Left renal cortex interstitium (tissue), 4 donors: ENCODE measurements around the gene LSM7. TPM values are rescaled to one million over a fixed set of nuclear protein-coding genes. Genes with fewer than 3 reads are reported as not detected.
A peak's percentile ranks its signal among the peaks of the same experiment; 100 is the strongest.

Experiments used
- DNase-seq, 4 donors: peaks; one replicate each; pipeline ENCODE4 v3.0.0-alpha.2; 2013; ENCODE audit warnings: low read depth in 4 of 4, low spot score in 2 of 4, missing footprints in 1 of 4
- polyA plus RNA-seq, 4 donors: library from polyadenylated mRNA; unstranded; fragments of 120-200 nt; gene quantifications; one replicate each; pipeline ENCODE4 v1.2.1, GENCODE V29; 2013; ENCODE audit not compliant: insufficient read length in 4 of 4

Gene LSM7
- 100 to 1,000 TPM in 3 of 4 donors, 10 to 100 TPM in 1; 75.3 to 125 (median 114) TPM for polyA plus RNA-seq

- peak in 3 of 4 donors; percentile 77 to 88 (median 80) for DNase-seq
These were observed at the start of gene LSM7, which contains the start of gene SPPL2B for GRCh38 chr19:2328401-2329148. Gene LSM7 (minus strand): TSS chr19:2328586. CDS start chr19:2328566, 20 bp downstream. Gene SPPL2B (plus strand): TSS chr19:2328684. CDS start chr19:2328710, 26 bp downstream.

DNA sequence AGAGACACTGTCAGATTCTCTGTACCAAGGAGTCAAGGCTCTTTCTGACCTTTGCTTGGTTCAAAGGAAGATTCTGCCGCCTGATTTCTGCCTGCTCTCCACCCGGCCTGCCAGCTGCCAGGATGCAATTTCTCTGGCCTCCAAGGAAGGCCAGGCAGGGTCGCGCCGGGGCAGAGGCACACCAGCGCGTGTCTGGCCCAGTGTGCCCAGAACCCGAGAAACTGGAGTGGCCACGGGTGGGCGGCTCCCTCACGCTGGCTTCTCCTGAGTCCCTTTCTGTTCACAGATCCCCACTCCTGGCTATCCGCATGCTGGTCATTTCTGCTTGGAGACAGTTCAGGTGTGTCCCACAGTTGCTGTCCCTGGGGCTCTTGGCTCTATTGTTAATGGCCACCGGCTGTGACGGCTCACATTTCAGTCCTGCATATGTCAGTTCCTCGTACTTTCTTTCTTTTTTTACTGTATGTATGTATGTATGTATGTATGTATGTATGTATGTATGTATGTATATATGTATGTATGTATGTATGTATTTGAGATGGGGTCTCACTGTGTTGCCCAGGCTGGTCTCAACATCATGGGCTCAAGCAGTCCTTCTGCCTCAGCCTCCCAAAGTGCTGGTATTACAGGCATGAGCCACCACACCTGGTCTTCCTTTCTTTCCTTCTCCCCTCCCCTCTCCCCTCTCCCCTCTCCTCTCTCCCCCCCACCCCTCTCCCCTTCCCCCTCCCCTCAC, 48.6 kb upstream of the LSM7 start:
- no peak for DNase-seq

GRCh38 chr19:2375353-2376121, 47.2 kb upstream of the LSM7 start:
- no peak for DNase-seq

DNA sequence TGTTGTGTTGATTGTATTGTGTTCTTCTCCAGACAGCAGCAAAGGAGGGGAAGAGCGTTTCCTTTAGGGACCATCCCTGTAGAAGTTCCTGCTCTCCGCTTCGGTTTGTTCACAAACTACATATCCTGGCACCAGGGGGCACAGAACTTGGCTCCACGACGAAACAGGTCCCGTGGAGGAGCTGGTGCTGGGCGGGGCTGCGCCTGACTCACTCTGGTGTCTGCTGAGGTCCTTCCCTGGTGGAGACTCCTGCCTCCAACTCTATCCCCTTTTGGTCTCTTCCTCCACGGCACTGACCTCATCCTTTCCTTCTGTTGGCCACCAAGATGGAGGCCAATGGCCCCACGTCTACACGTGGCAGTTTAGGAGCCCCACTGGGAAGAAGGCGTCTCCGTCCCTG, 46.4 kb upstream of the LSM7 start:
- DNase-seq: no peak

- DNase-seq: no peak
These were observed 43.8 kb upstream of the LSM7 start for GRCh38 chr19:2372076-2372612.

- DNase-seq: no peak
These were observed 43.3 kb upstream of the LSM7 start for GRCh38 chr19:2371656-2372055.

GRCh38 chr19:2365201-2365970, 37.0 kb upstream of the LSM7 start:
- peak in 1 of 4 donors; percentile 55 for DNase-seq

- DNase-seq: no peak
These were observed 35.0 kb upstream of the LSM7 start for GRCh38 chr19:2363419-2363818.

DNA sequence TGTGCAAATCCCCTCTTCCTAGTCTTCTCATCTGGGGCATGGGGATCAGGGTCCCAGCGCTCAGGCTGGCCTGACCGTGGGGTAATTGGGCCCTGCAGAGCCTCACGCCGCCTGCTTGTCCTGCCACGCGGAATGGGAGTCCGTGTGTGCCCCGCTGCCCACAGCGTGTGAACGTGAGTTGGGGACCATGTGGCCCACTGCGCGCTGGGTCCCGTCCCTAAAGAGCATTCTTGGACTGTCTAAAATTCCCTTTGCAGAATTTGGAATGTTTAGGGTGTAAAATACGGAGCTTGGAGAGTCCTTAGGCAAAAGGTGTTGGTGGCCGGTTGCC, 34.5 kb upstream of the LSM7 start:
- no peak for DNase-seq

- no peak for DNase-seq
These were observed 33.9 kb upstream of the LSM7 start for GRCh38 chr19:2362046-2362969.

- DNase-seq: no peak
These were observed 33.1 kb upstream of the LSM7 start for GRCh38 chr19:2361246-2362045.

DNA sequence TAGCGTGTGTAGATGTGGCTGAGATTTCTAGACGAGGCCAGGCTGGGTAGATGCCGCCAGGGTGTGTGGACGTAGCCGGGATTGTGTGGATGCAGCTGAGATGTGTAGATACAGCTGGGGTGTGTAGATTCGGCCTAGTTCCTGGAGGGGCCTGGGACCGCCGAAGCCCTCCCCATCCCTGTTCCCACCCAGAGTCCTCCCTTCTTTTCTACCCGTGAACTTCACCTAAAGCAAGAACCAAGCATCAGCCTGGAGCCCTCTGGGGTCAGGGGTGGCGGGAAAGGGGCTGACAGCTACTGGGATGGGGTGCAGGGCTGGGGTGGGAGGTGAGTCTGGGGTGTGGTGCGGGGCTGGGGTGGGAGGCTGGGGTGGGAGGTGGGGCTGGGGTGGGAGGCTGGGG, 32.4 kb upstream of the LSM7 start:
- DNase-seq: no peak

- no peak for DNase-seq
These were observed 31.8 kb upstream of the LSM7 start, which contains the start of gene TMPRSS9 for GRCh38 chr19:2359992-2360685. Gene TMPRSS9 (plus strand): TSS chr19:2360265. CDS start chr19:2389786, 29,521 bp downstream.

- no peak for DNase-seq
These were observed 30.3 kb upstream of the LSM7 start for GRCh38 chr19:2358548-2359173.

- DNase-seq: no peak
These were observed 29.2 kb upstream of the LSM7 start for GRCh38 chr19:2357279-2358206.

DNA sequence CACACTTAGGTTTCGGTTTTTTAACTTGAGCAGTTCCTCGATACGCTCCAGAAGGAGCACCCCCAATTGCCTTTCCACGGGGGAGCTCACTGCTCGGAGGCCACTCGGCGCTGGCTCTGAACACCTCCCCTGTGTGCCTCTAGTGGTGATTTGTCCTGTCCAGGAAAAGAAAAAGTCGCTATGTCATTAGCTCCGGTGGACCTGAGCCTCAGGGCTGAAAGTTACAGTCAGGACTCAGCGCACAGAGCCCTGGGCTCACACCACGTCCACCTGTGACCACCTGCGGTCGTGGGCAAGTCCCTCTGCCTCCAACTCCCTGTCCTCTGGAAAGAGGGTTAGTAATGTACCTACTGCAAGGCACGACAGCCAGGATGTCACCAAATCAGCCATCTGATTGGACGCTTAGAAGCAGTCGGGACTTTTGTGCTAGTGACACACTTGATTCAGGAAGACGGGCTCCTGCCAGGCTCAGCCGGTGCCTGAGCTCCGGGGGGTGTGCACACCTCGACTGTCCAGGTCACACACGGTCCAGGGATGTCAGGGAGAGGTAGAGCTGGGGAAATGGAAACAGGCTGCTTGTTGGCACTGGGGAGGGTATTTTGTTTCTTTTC, 27.8 kb upstream of the LSM7 start:
- no peak for DNase-seq
